ENCODE measurements around the gene AATK.

AATK gene

GRCh38 chr17:81194941-81195901 lies 29.2 kb upstream of the AATK start:
- DNase-seq, result no peak

DNA sequence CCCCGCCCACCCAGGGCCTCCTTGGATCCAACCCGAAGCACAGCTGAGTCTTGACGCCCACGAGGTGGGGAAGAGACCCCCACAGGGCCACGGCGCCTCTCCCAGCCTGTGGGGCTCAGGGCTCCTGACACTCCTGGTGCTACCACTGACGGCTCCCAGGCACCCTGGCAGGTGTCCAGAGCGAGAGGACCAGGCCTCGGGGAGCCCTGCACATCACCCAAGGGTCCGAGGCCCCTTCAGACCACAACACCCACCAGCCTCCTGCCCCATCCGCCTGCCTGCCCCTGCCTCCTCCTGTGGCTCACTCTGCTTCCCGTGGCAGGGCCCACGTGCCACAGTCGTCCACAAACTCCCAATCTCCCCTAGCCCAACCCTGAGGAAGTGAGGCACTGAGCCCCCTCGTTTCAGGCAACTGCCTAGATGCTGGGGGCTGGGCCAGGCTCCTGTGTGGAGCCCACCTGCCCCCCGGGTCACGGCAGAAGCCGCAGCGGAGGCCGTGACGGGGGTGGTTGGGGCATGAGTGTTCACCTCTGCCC lies 28.3 kb upstream of the AATK start:
- DNase-seq, result no peak

GRCh38 chr17:81193470-81194224 lies 27.6 kb upstream of the AATK start:
- DNase-seq, result no peak

- no peak for DNase-seq
Observed at GRCh38 chr17:81193051-81193410, 27.0 kb upstream of the AATK start.

- no peak for DNase-seq
Observed at GRCh38 chr17:81192386-81193050, 26.5 kb upstream of the AATK start.

DNA sequence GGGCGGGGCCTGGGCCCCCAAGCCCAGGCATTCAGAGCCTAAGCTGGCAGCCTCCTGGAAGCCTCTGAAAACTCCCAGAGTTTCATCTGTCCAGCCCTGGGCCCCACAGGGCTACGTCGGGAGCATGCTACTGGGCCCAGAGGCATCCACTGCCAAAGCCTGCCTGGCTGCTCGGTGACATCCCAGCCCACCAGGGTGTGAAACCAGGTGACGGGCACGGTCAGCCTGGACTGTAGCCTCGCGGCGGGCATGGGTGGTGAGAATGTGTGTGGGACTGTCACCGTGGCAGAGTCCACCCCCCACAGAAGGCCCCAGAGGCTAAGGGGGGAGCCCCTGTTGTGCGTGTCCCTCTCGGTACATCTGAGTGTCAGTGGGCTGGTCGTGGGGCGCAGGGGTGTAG lies 25.6 kb upstream of the AATK start:
- no peak for DNase-seq

GRCh38 chr17:81191116-81191515 lies 25.1 kb upstream of the AATK start:
- DNase-seq, result no peak

DNA sequence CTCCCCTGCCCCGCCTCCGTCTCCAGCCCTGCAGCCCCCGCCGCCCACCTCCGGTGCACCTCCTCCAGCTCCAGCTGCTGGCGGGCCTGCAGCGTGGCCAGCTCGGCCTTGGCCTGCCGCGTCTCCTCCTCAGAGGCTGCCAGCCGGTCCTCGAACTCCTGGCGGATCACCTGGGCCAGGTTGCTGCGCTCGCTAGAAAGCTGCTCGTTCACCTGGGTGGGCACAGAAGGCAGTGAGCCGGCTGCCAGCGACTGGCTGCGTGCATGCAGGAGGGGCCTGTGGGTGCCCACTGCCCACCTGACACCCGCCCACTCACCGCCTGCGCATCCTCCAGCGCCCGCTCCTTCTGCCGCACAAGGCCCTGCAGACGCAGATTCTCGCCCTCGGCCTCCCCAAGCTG lies 24.6 kb upstream of the AATK start:
- no peak for DNase-seq

GRCh38 chr17:81189670-81190530 lies 23.9 kb upstream of the AATK start:
- no peak for DNase-seq

DNA sequence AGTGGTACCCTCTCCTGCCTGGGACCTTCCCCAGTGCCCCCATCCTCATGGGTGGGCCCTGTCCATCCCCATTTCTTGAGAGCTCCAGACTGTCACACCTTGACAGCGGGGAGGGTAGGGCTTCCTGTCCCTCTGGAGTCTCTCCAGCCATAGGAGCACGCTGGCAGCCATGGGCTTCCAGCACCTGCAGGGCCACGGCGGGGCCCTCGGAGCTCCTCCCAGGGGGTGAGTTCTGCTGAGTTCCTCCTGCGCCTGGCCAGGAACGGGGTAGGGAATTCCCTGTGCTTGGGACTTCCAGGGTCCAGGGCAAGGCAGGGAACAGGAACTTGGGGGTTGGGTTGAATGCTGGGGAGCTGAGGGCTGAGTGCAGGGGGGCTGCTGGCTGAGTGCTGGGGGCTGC lies 23.0 kb upstream of the AATK start:
- DNase-seq, result no peak

DNA sequence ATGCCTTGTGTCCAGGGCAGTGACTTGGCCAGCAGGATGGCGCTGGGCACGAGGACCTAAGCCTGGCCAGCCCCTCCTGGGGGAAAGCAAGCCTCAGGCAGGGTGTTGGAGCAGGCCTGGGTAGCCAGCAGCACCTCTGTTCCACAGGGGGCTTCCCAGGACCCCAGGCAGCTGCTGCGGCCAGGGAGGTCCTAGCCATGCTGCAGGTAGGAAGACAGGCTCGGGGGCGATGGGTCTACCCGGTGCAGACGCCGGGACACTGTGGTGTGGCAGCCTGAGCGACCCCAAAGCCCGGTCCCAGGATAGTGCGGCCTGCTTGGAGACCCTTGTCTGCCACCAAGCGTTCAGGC lies 22.4 kb upstream of the AATK start:
- DNase-seq, result no peak

- DNase-seq, result no peak
Observed at GRCh38 chr17:81187586-81188490, 21.8 kb upstream of the AATK start.

- no peak for DNase-seq
Observed at GRCh38 chr17:81187120-81187519, 21.1 kb upstream of the AATK start.

- no peak for DNase-seq
Observed at GRCh38 chr17:81186203-81186602, 20.2 kb upstream of the AATK start.

DNA sequence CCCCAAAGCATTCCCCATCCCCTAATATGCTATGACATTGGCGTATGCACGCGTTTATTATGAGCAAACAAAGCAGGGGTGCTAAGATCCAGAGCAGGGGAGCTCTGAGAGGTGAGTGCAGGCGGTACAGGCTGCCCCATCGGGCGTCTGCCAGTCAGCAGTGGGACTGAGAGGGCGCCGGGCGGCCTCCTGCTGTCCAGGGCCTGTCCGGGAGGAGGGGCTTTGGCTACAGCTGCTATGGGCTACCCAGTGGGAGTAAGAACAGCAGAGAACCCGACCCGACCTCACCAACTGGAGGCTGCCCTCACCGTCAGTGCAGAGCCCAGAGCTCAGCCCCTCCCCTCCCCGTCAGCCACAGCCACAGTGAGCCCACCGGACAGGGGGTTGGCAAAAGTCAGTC lies 18.5 kb upstream of the AATK start:
- no peak for DNase-seq

- no peak for DNase-seq
Observed at GRCh38 chr17:81183807-81184206, 17.8 kb upstream of the AATK start.

- DNase-seq, result no peak
Observed at GRCh38 chr17:81183316-81183715, 17.3 kb upstream of the AATK start.

GRCh38 chr17:81182596-81182995 lies 16.6 kb upstream of the AATK start:
- DNase-seq, result no peak

- no peak for DNase-seq
Observed at GRCh38 chr17:81181811-81182185, 15.8 kb upstream of the AATK start.

- no peak for DNase-seq
Observed at GRCh38 chr17:81180836-81181810, 15.1 kb upstream of the AATK start.
